Astrocyte (in vitro differentiated cells and primary cell): ENCODE data around the gene RAVER1. TPM values are rescaled to one million over a fixed set of nuclear protein-coding genes. Genes with fewer than 3 reads are reported as not detected.

Experiments used
- DNase-seq: peaks from one replicate; pipeline ENCODE4 v3.0.0-alpha.2; 2010; ENCODE audit warnings: low read depth
- FAIRE-seq: peaks from 2 replicates; lab custom pipeline; 2011; peaks lifted over from hg19 to GRCh38; lab: Jason Lieb, UNC
- H2AFZ ChIP-seq: 2 replicates; pipeline ENCODE4 v1.6.0; 2012; ENCODE audit warnings: low read depth, low read length, inconsistent platforms
- H3K27ac ChIP-seq: 2 replicates; pipeline ENCODE4 v1.5.1; 2011; ENCODE audit warnings: low read depth, low read length, inconsistent platforms
- H3K27me3 ChIP-seq: 2 replicates; pipeline ENCODE4 v1.6.0; 2011; ENCODE audit warnings: low read length, inconsistent platforms; ENCODE audit not compliant: insufficient read depth
- H3K36me3 ChIP-seq: 2 replicates; pipeline ENCODE4 v1.5.1; 2011; ENCODE audit warnings: low read length, inconsistent platforms; ENCODE audit not compliant: insufficient read depth
- H3K4me1 ChIP-seq: 2 replicates; pipeline ENCODE4 v1.5.1; 2011; ENCODE audit warnings: low read length, inconsistent platforms; ENCODE audit not compliant: insufficient read depth
- H3K4me2 ChIP-seq: 2 replicates; pipeline ENCODE4 v1.6.0; 2012; ENCODE audit warnings: low read length, inconsistent platforms
- H3K4me3 ChIP-seq: 2 replicates; pipeline ENCODE4 v1.5.1; 2011; ENCODE audit warnings: low read depth, mild to moderate bottlenecking, low read length, inconsistent platforms; ENCODE audit not compliant: insufficient read depth
- H3K79me2 ChIP-seq: 2 replicates; pipeline ENCODE4 v1.6.0; 2012; ENCODE audit warnings: mild to moderate bottlenecking, low read length, inconsistent platforms; ENCODE audit not compliant: insufficient read depth
- H3K9ac ChIP-seq: 2 replicates; pipeline ENCODE4 v1.6.0; 2012; ENCODE audit warnings: mild to moderate bottlenecking, low read length, inconsistent platforms
- H3K9me3 ChIP-seq: 2 replicates; pipeline ENCODE4 v1.5.1; 2012; ENCODE audit warnings: low read depth, mild to moderate bottlenecking, low read length, inconsistent platforms; ENCODE audit not compliant: insufficient read depth
- H4K20me1 ChIP-seq: 2 replicates; pipeline ENCODE4 v1.6.0; 2012; ENCODE audit warnings: low read length, inconsistent platforms; ENCODE audit not compliant: insufficient read depth
- H3K27ac Mint-ChIP-seq: one replicate; pipeline ENCODE4 v1.8.0; 2021; ENCODE audit warnings: mild to moderate bottlenecking, mixed read lengths; ENCODE audit not compliant: unreplicated experiment
- H3K27me3 Mint-ChIP-seq: one replicate; pipeline ENCODE4 v1.8.0; 2021; ENCODE audit warnings: low read depth, mixed read lengths; ENCODE audit not compliant: unreplicated experiment
- H3K36me3 Mint-ChIP-seq: one replicate; pipeline ENCODE4 v1.8.0; 2021; ENCODE audit warnings: low read depth, mixed read lengths; ENCODE audit not compliant: unreplicated experiment
- H3K4me1 Mint-ChIP-seq: one replicate; pipeline ENCODE4 v1.8.0; 2021; ENCODE audit warnings: low read depth, mixed read lengths; ENCODE audit not compliant: unreplicated experiment
- H3K4me3 Mint-ChIP-seq: one replicate; pipeline ENCODE4 v1.8.0; 2021; ENCODE audit warnings: mild to moderate bottlenecking, moderate library complexity, mixed read lengths; ENCODE audit not compliant: unreplicated experiment
- H3K9me3 Mint-ChIP-seq: one replicate; pipeline ENCODE4 v1.8.0; 2021; ENCODE audit warnings: mild to moderate bottlenecking, mixed read lengths; ENCODE audit not compliant: unreplicated experiment
- CTCF ChIP-seq: IDR thresholded peaks from 2 replicates; pipeline ENCODE4 v1.5.1; 2011; ENCODE audit warnings: low read depth, mild to moderate bottlenecking, inconsistent platforms, low read length, moderate library complexity; ENCODE audit not compliant: insufficient read depth
- EZH2 ChIP-seq: IDR thresholded peaks from 2 replicates; pipeline ENCODE4 v1.6.1; 2012; ENCODE audit warnings: mild to moderate bottlenecking, low read length, inconsistent platforms; ENCODE audit not compliant: insufficient read depth
- total RNA-seq: library from RNA; stranded (reverse); gene quantifications from 2 replicates; pipeline ENCODE4 v1.2.1, GENCODE V29; 2021

The RAVER1 gene
- total RNA-seq, 1 donor from 2014 or later = 29.6 TPM

- no peaks in the 10 kb centered on the region for H3K27me3 ChIP-seq
- no peak overlapping the region for H3K4me3 ChIP-seq
- Mint-ChIP-seq H3K9me3 (no peaks in the 10 kb centered on the region), H3K4me1 (no peaks in the 10 kb centered on the region), H3K27ac (no peak overlapping the region), H3K36me3 (peaks cover 26% of the 10 kb centered on the region), H3K4me3 (no peak overlapping the region), H3K27me3 (no peaks in the 10 kb centered on the region)
- H3K79me2 ChIP-seq = peaks cover 9% of the 10 kb centered on the region
- no peak for FAIRE-seq
- no peak overlapping the region for H3K27ac ChIP-seq
- H3K9me3 ChIP-seq = no peaks in the 10 kb centered on the region
- H3K9ac ChIP-seq = no peak overlapping the region
- peaks cover 11% of the 10 kb centered on the region for H3K36me3 ChIP-seq
- TF ChIP-seq EZH2 = no peak
- TF ChIP-seq CTCF = no peak
- DNase-seq = no peak
- H3K4me2 ChIP-seq = no peak overlapping the region
- H3K4me1 ChIP-seq = peaks cover 9% of the 10 kb centered on the region
- peaks cover 24% of the 10 kb centered on the region for H4K20me1 ChIP-seq
- no peak overlapping the region for H2AFZ ChIP-seq
Measured at GRCh38 chr19:10362259-10362658, 28.9 kb upstream of the RAVER1 start.

- Mint-ChIP-seq H3K9me3 (no peaks in the 10 kb centered on the region), H3K4me3 (no peak overlapping the region), H3K27me3 (no peaks in the 10 kb centered on the region), H3K27ac (no peak overlapping the region), H3K4me1 (no peaks in the 10 kb centered on the region), H3K36me3 (peaks cover 22% of the 10 kb centered on the region)
- H3K27ac ChIP-seq = no peak overlapping the region
- H3K9me3 ChIP-seq = no peaks in the 10 kb centered on the region
- no peak overlapping the region for H2AFZ ChIP-seq
- peaks cover 9% of the 10 kb centered on the region for H3K79me2 ChIP-seq
- no peak overlapping the region for H3K4me3 ChIP-seq
- H3K36me3 ChIP-seq = peaks cover 9% of the 10 kb centered on the region
- H3K27me3 ChIP-seq = no peaks in the 10 kb centered on the region
- no peak for DNase-seq
- no peak overlapping the region for H3K4me2 ChIP-seq
- no peak overlapping the region for H3K9ac ChIP-seq
- FAIRE-seq = no peak
- TF ChIP-seq EZH2 = no peak
- TF ChIP-seq CTCF = no peak
- peaks cover 24% of the 10 kb centered on the region for H4K20me1 ChIP-seq
- H3K4me1 ChIP-seq = peaks cover 9% of the 10 kb centered on the region
Measured at GRCh38 chr19:10361569-10362011, 28.3 kb upstream of the RAVER1 start.

GRCh38 chr19:10356431-10356830 lies 23.1 kb upstream of the RAVER1 start:
- H3K9me3 ChIP-seq = no peaks in the 10 kb centered on the region
- H3K27me3 ChIP-seq = no peaks in the 10 kb centered on the region
- H3K36me3 Mint-ChIP-seq = peaks cover 32% of the 10 kb centered on the region
- H3K27ac Mint-ChIP-seq = no peak overlapping the region
- H3K36me3 ChIP-seq = peaks cover 12% of the 10 kb centered on the region
- no peak overlapping the region for H3K4me3 ChIP-seq
- H4K20me1 ChIP-seq = peaks cover 10% of the 10 kb centered on the region
- H3K9me3 Mint-ChIP-seq = no peaks in the 10 kb centered on the region
- H3K27ac ChIP-seq = no peak overlapping the region
- TF ChIP-seq EZH2 (no peak), CTCF (no peak)
- DNase-seq (no peak), FAIRE-seq (no peak)
- no peaks in the 10 kb centered on the region for H3K4me1 ChIP-seq
- no peak overlapping the region for H3K9ac ChIP-seq
- H3K4me1 Mint-ChIP-seq = no peaks in the 10 kb centered on the region
- H3K79me2 ChIP-seq = no peaks in the 10 kb centered on the region
- no peaks in the 10 kb centered on the region for H3K27me3 Mint-ChIP-seq
- H2AFZ ChIP-seq = no peak overlapping the region
- H3K4me3 Mint-ChIP-seq = no peak overlapping the region
- H3K4me2 ChIP-seq = no peak overlapping the region
